Colonic mucosa (tissue), 4 donors: Measurements from ENCODE around the gene PLCB4. TPM values are rescaled to one million over a fixed set of nuclear protein-coding genes. Genes with fewer than 3 reads are reported as not detected.

ENCODE experiments used
- DNase-seq: peaks from one replicate; pipeline ENCODE4 v3.0.0-alpha.2; 2020
- H3K27ac ChIP-seq: fragments of 200-600 bp; one replicate; pipeline ENCODE4 v1.8.0; 2021
- H3K27me3 ChIP-seq: fragments of 200-600 bp; one replicate; pipeline ENCODE4 v1.8.0; 2021
- H3K36me3 ChIP-seq: fragments of 200-600 bp; one replicate; pipeline ENCODE4 v1.8.0; 2021
- H3K4me1 ChIP-seq: fragments of 200-600 bp; one replicate; pipeline ENCODE4 v1.8.0; 2021; ENCODE audit warnings: mild to moderate bottlenecking
- H3K4me3 ChIP-seq: fragments of 200-600 bp; one replicate; pipeline ENCODE4 v1.8.0; 2021
- H3K9ac ChIP-seq, 2 donors: one replicate each; pipeline ENCODE4 v1.7.0; 2013; ENCODE audit warnings: control low read depth in 2 of 2, low read depth in 2 of 2, low read length in 2 of 2
- H3K9me3 ChIP-seq: fragments of 200-600 bp; one replicate; pipeline ENCODE4 v1.8.0; 2021
- CTCF ChIP-seq: fragments of 200-600 bp; IDR thresholded peaks from one replicate; pipeline ENCODE4 v1.8.0; 2022; ENCODE audit warnings: antibody characterized with exemption, mild to moderate bottlenecking
- intact Hi-C: fragments of 100-400 bp; cut with DNase I; formaldehyde crosslinking; loops from one replicate; pipeline ENCODE4 v1.14.1; 2022
- total RNA-seq, 2 donors: library from RNA; stranded (reverse); fragmentation: NEBNext Ultra II Directional in 1 of 2; extraction: Animal tissue kit (Norgen Biotek cat#: 25700) in 1 of 2; gene quantifications; one replicate each; pipeline ENCODE4 v1.2.1, GENCODE V29; 2021
- donor health status: healthy.
- donor health status: DM: no; HTN: no; CAD: no.
- donor health status: DM: no; HTN: no; CAD: no.

Gene PLCB4
- total RNA-seq, 2 donors from 2014 or later = 39.4 to 39.5 TPM

GRCh38 chr20:9070304-9070703 lies 1.4 kb downstream of the PLCB4 start:
- intact Hi-C loops = no loop called here
- no peak overlapping the region for H3K9ac ChIP-seq
- no peak for TF ChIP-seq CTCF
- no peak for DNase-seq
- no peaks in the 10 kb centered on the region for H3K36me3 ChIP-seq
- peaks cover 5% of the 10 kb centered on the region for H3K4me1 ChIP-seq
- H3K4me3 ChIP-seq = no peak overlapping the region
- no peak overlapping the region for H3K27ac ChIP-seq
- H3K27me3 ChIP-seq = no peaks in the 10 kb centered on the region
- no peaks in the 10 kb centered on the region for H3K9me3 ChIP-seq

- intact Hi-C loops = no loop called here
- H3K4me3 ChIP-seq = no peak overlapping the region
- TF ChIP-seq CTCF = no peak
- H3K36me3 ChIP-seq = no peaks in the 10 kb centered on the region
- no peak overlapping the region for H3K9ac ChIP-seq
- H3K4me1 ChIP-seq = peaks cover 6% of the 10 kb centered on the region
- no peaks in the 10 kb centered on the region for H3K27me3 ChIP-seq
- H3K9me3 ChIP-seq = no peaks in the 10 kb centered on the region
- no peak for DNase-seq
- H3K27ac ChIP-seq = no peak overlapping the region
Measured at GRCh38 chr20:9071976-9072726, 3.3 kb downstream of the PLCB4 start.

GRCh38 chr20:9072861-9073500 lies 4.1 kb downstream of the PLCB4 start:
- Histone ChIP-seq H3K27me3 (no peaks in the 10 kb centered on the region), H3K9me3 (no peaks in the 10 kb centered on the region), H3K9ac (no peak overlapping the region), H3K36me3 (no peaks in the 10 kb centered on the region), H3K27ac (no peak overlapping the region), H3K4me3 (no peak overlapping the region), H3K4me1 (peaks cover 6% of the 10 kb centered on the region)
- intact Hi-C loops = no loop called here
- DNase-seq = no peak
- no peak for TF ChIP-seq CTCF

DNA sequence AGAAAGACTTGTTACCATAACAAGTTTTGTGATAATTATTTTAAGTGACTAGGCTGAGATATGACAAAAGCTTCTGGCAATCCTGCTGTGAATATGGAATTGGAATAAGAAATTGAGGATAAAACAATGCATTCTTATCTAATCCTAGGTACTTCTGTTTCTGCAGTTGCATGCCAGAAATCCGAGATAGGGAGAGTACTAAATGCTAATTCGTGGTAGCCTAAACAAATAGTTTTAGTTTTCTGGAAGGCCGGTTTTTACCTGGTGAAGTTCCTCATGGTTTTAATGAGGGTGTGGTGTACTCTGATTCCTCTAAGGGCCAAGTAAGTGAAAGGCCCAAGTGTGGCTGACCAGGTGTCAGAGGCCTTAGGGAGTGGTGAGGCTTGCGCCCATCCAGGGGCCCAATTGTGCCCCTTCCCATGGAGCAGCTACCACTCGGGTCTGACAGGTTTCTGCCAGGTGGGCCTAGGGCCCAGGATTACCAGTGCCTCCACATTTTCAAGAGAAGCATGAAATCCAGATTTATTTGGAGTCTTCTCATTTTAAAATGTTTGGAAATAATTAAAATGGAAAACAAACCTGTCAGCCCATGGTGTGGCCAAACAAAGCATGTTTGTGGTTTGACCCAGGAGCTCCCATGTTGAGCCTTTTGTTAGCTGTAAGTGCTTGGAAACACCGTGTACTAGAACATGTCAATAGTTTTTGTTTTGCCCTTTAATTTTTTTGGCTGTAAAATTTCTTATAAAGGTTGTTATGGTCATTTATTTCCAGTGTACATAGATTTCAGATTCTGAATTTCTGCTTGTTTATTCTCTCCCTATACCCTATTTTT lies 6.6 kb downstream of the PLCB4 start:
- no peak for TF ChIP-seq CTCF
- intact Hi-C loops = loop anchor here (5.0 kb wide), 1 partner anchor 277 kb away; no protein-coding TSS in a partner anchor
- no peaks in the 10 kb centered on the region for H3K27me3 ChIP-seq
- DNase-seq = no peak
- peak overlapping the region; percentile 18 for H3K27ac ChIP-seq
- H3K4me3 ChIP-seq = no peak overlapping the region
- peaks cover 6% of the 10 kb centered on the region for H3K4me1 ChIP-seq
- H3K9ac ChIP-seq = no peak overlapping the region
- no peaks in the 10 kb centered on the region for H3K9me3 ChIP-seq
- H3K36me3 ChIP-seq = no peaks in the 10 kb centered on the region

- Histone ChIP-seq H3K27ac (no peak overlapping the region), H3K4me3 (no peak overlapping the region), H3K4me1 (peaks cover 6% of the 10 kb centered on the region), H3K27me3 (no peaks in the 10 kb centered on the region), H3K36me3 (no peaks in the 10 kb centered on the region), H3K9ac (no peak overlapping the region), H3K9me3 (no peaks in the 10 kb centered on the region)
- DNase-seq = no peak
- intact Hi-C loops = loop anchor here (5.0 kb wide), 1 partner anchor 276 kb away; no protein-coding TSS in a partner anchor
- no peak for TF ChIP-seq CTCF
Measured at GRCh38 chr20:9076440-9076839, 7.6 kb downstream of the PLCB4 start.
